Stimulated activated CD8-positive, alpha-beta memory T cell treated with anti-CD3 and anti-CD28 coated beads, Interleukin-4, amount 100 ng/mL, for 1 hour (primary cell): ENCODE data around the gene UBA6.
"Not testable (repeated sequence)": the region's sequence is repeated elsewhere in the genome, so short reads cannot be mapped to it uniquely, and the experiment has no call there.

Source experiments
- DNase-seq, 2 donors: peaks; one replicate each; pipeline ENCODE4 v3.0.0-alpha.2; 2020; ENCODE audit warnings: low read depth in 2 of 2, low spot score in 1 of 2

Gene UBA6

GRCh38 chr4:67674098-67674497 is 26.9 kb downstream of the UBA6 start:
- no peak for DNase-seq

GRCh38 chr4:67668315-67668714 is 32.6 kb downstream of the UBA6 start:
- no peak for DNase-seq

GRCh38 chr4:67660418-67660817 is 40.5 kb downstream of the UBA6 start:
- no peak for DNase-seq

GRCh38 chr4:67659065-67659464 is 41.9 kb downstream of the UBA6 start:
- DNase-seq: no peak

GRCh38 chr4:67658302-67658701 is 42.7 kb downstream of the UBA6 start:
- DNase-seq: no peak

- DNase-seq: no peak
These were observed 49.4 kb downstream of the UBA6 start for GRCh38 chr4:67651536-67651935.

- DNase-seq: no peak
These were observed 62.8 kb downstream of the UBA6 start for GRCh38 chr4:67638136-67638535.

- not testable (repeated sequence) for DNase-seq
These were observed 64.0 kb downstream of the UBA6 start for GRCh38 chr4:67636978-67637377.

GRCh38 chr4:67635331-67635730 is 65.6 kb downstream of the UBA6 start:
- DNase-seq: no peak

- no peak for DNase-seq
These were observed 66.2 kb downstream of the UBA6 start for GRCh38 chr4:67634741-67635140.

- no peak for DNase-seq
These were observed 68.5 kb downstream of the UBA6 start for GRCh38 chr4:67632492-67632891.

- DNase-seq: no peak
These were observed 76.0 kb downstream of the UBA6 start for GRCh38 chr4:67624939-67625338.

GRCh38 chr4:67616478-67616877 is 84.5 kb downstream of the UBA6 start:
- DNase-seq: no peak

GRCh38 chr4:67615119-67615518 is 85.8 kb downstream of the UBA6 start:
- DNase-seq: no peak

GRCh38 chr4:67614186-67614585 is 86.8 kb downstream of the UBA6 start:
- no peak for DNase-seq

- no peak for DNase-seq
These were observed 92.9 kb downstream of the UBA6 start for GRCh38 chr4:67608027-67608426.

- DNase-seq: no peak
These were observed 96.2 kb downstream of the UBA6 start for GRCh38 chr4:67604749-67605148.

- no peak for DNase-seq
These were observed 97.0 kb downstream of the UBA6 start for GRCh38 chr4:67604029-67604381.

- no peak for DNase-seq
These were observed 97.5 kb downstream of the UBA6 start for GRCh38 chr4:67603310-67604028.

GRCh38 chr4:67593741-67594175 is 107.2 kb downstream of the UBA6 start:
- DNase-seq: no peak

GRCh38 chr4:67587156-67587555 is 113.8 kb downstream of the UBA6 start:
- DNase-seq: no peak

- no peak for DNase-seq
These were observed 116.5 kb downstream of the UBA6 start for GRCh38 chr4:67584496-67584895.

GRCh38 chr4:67581913-67582312 is 119.0 kb downstream of the UBA6 start:
- no peak for DNase-seq
